ENCODE data around the gene SLC25A6. TPM values are rescaled to one million over a fixed set of nuclear protein-coding genes. Genes with fewer than 3 reads are reported as not detected.
"Not testable (repeated sequence)": the region's sequence is repeated elsewhere in the genome, so short reads cannot be mapped to it uniquely, and the experiment has no call there.

The SLC25A6 gene
- total RNA-seq, 1 donor from 2014 or later: 126 TPM

- DNase-seq: no peak
Measured at GRCh38 chrX:1354036-1355019, 37.6 kb downstream of the SLC25A6 start.

GRCh38 chrX:1351981-1352714 is 39.8 kb downstream of the SLC25A6 start:
- no peak for DNase-seq

DNA sequence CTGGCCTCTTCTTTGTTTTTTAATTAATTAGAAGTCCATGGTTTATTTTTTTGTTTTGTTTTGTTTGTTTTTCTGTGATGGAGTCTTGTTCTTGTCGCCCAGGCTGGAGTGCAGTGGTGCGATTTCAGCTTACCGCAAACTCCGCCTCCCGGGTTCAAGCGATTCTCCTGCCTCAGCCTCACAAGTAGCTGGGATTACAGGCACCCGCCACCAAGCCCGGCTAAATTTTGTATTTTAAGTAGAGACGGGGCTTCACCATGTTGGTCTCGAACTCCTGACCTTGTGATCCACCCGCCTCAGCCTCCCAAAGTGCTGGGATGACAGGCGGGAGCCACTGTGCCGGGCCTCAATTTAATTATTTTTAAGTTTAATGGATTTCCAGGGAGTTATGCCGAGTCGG is 42.3 kb downstream of the SLC25A6 start:
- DNase-seq: not testable (repeated sequence)

DNA sequence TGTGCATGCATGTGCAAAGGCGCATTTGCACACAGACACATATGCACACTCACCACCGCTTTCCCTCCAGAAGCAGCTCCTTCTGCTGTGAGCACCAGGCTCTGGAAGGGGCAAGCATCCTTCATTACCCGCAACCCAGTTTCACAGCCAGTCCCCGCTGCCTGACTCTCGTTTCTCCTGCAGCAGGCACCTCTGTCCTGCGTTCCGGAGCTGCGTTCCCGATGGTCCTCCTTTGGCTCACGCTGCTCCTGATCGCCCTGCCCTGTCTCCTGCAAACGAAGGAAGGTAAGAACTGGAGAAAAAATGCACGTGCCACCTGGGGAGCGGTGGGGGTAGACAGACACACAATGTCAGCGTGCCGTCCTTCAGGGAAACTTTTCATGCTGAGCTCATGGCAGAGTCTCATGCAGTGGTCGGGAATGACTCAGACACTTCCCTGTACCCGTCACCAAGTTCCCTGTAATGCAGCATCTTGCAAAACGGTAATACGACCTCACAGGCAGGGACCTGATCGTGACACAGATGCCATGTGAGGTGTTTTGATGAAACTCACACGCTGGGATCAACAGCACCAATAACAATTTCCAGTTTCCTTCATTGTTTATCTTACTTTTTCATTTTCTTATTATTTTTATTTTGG is 50.2 kb downstream of the SLC25A6 start:
- DNase-seq: no peak

DNA sequence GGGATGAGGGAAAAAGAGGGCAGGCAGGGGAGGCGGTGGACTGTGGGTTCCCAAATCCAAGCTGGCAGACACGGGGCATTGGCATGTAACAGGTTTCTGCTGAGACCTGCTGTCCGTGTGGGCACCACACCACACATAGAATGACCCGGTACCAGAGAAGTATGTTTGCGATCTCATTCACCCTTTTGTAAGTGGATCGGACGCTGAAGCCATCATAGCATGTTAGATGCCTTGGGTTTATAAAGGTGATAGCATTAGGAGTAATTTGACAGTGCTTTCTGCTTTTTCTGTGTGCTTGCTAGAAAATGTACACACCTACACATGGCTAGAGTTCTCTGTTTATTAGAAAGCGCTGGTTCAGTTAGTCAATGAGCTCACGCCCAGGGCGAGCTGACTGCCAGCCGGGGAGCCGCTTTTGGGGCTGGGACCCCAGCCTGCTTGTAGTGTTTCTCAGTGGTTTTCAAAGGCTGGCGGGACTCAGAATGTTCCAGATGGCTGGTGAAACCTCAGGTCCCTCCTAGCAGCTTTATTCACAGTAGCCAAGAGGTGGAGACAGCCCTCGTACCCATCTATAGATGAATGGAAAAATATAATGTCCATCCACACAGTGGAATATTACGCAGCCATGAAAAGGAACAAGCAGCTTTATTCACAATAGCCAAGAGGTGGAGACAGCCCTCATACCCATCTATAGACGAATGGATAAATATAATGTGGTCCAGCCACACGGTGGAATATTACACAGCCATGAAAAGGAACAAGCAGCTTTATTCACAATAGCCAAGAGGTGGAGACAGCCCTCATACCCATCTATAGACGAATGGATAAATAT is 54.7 kb downstream of the SLC25A6 start:
- no peak for DNase-seq

DNA sequence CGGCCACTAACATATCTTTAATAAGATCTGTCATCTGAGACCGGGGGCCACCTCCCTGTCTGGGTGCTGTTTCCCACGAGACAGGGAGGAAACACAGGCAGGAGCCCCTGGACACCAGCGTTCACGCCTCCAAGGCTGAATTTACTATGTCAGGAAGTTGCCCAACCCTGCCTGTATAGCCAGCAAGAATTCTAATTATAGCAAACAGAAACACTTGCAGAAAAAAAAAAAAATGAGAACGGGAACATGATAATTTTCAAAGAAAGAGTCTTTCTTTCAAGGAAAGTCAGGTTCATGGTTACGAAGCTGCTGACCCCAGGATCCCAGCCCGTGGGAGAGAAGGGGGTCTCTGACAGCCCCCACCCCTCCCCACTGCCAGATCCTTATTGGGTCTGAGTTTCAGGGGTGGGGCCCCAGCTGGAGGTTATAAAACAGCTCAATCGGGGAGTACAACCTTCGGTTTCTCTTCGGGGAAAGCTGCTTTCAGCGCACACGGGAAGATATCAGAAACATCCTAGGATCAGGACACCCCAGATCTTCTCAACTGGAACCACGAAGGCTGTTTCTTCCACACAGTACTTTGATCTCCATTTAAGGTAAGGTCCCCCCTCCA is 55.5 kb downstream of the SLC25A6 start, which contains the start of gene IL3RA:
IL3RA (plus strand) TSS at position 455 of the 613 bp plus-strand sequence. CDS start 4,981 bp downstream, outside the sequence.
- peak; percentile 9 for DNase-seq

Other genes with a start within 250 kb of the SLC25A6 start
- gene CRLF2, start 179.5 kb downstream of the SLC25A6 start, total RNA-seq: not detected
- gene CSF2RA, start 123.3 kb downstream of the SLC25A6 start, total RNA-seq: 10.5 TPM
- gene IL3RA, start 55.3 kb downstream of the SLC25A6 start, total RNA-seq: 0.94 TPM
- 11.1 TPM for gene ASMTL, start 60.8 kb upstream of the SLC25A6 start, total RNA-seq
- gene P2RY8, start 145.1 kb upstream of the SLC25A6 start, total RNA-seq: 0.16 TPM
- gene AKAP17A, start 199.5 kb upstream of the SLC25A6 start, total RNA-seq: 11.5 TPM
- 0.62 TPM for gene ASMT, start 222.9 kb upstream of the SLC25A6 start, total RNA-seq